ENCODE data around the gene STAMBP.

DNA sequence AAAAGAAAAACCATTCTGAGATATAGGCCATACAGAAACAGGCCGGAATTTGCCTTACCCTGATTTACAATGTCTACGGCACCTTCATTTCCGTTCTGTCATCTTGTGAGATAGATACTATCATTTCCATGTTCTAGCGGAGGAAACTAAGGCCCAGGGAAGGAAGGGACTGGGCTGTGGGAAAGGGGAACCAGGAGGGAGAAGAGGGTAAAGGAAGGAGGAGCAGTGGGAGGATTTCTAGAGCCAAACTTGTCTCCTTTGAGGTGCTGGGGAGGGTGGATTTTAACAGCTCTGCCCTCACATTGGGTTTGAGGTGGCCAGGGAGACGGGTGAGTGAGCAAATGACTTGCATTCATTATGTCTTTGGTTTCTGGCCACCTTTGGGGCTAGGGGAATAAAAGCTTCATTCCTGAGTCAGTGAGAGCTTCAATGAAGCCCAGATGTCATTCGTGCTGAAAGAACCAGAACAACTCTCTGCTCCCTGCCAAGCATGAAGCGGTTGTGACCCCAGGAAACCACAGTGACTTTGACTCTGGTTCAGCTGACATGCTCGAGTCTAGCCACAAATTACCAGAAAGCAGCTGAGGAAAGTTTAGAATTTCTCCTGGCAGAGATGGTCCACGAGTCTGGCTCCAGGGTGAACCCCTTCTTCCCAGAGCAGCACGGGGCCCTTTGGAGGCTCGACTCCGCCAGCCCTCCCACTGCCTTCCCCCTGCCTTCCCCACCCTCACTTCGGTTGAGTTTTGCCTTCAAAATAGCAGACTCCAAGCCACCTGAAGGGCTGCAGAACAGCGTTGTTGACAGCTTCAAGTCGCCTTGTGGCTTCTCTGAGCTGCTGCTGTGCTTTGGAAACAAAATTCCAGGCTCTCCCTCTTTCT lies 67.8 kb downstream of the STAMBP start:
- TF ChIP-seq POLR2AphosphoS5 (IDR thresholded peaks at IDR 0.05; ENCODE audit: control insufficient read depth, insufficient read depth, low read depth, low read length) (no peak), FIP1L1 (IDR thresholded peaks at IDR 0.05; ENCODE audit: low read depth, low read length, poor library complexity, severe bottlenecking) (no peak), DPF2 (IDR thresholded peaks at IDR 0.05) (no peak)
